Measurements from ENCODE around the gene ASPHD2. TPM values are rescaled to one million over a fixed set of nuclear protein-coding genes. Genes with fewer than 3 reads are reported as not detected.

The ASPHD2 gene
- polyA plus RNA-seq, 1 donor from 2014 or later: 18.7 TPM

GRCh38 chr22:26486394-26486793, 57.3 kb downstream of the ASPHD2 start:
- TF ChIP-seq EP300 (conservative IDR thresholded peaks at IDR 0.05; ENCODE audit: poor library complexity, severe bottlenecking) (no peak), REST (IDR thresholded peaks at IDR 0.05; ENCODE audit: borderline replicate concordance) (no peak), EZH2 (IDR thresholded peaks at IDR 0.05; ENCODE audit: borderline replicate concordance, insufficient read depth, low read length, poor library complexity, severe bottlenecking) (no peak), RAD21 (conservative IDR thresholded peaks at IDR 0.05) (no peak), TAF1 (IDR thresholded peaks at IDR 0.05; ENCODE audit: low read depth) (no peak), MXI1 (conservative IDR thresholded peaks at IDR 0.05; ENCODE audit: poor library complexity, severe bottlenecking) (no peak), SMC3 (conservative IDR thresholded peaks at IDR 0.05; ENCODE audit: poor library complexity) (no peak)
- Histone ChIP-seq H3K9me2 (ENCODE audit: insufficient read depth, low read length) (no peaks in the 10 kb centered on the region), H3K9me3 (ENCODE audit: low read length) (no peaks in the 10 kb centered on the region), H3F3A (ENCODE audit: insufficient read depth, low read length, poor library complexity, severe bottlenecking) (no peaks in the 10 kb centered on the region), H3K27me3 (ENCODE audit: insufficient read depth, low read depth, low read length) (no peaks in the 10 kb centered on the region), H3K9ac (ENCODE audit: low read length) (no peak overlapping the region), H2AFZ (ENCODE audit: low read depth, low read length) (no peak overlapping the region), H3K79me2 (replicated peaks; ENCODE audit: insufficient read depth, low read length) (peaks cover 20% of the 10 kb centered on the region), H3K4me3 (ENCODE audit: low read length) (no peak overlapping the region), H3K4me2 (ENCODE audit: low read length) (no peak overlapping the region), H4K20me1 (ENCODE audit: insufficient read depth) (no peaks in the 10 kb centered on the region), H3K27ac (ENCODE audit: low read length) (no peak overlapping the region), H3K36me3 (ENCODE audit: insufficient read depth, low read length) (no peaks in the 10 kb centered on the region)

- Histone ChIP-seq H3K4me3 (ENCODE audit: low read length) (no peak overlapping the region), H3K36me3 (ENCODE audit: insufficient read depth, low read length) (no peaks in the 10 kb centered on the region), H3K27ac (ENCODE audit: low read length) (no peak overlapping the region), H3K27me3 (ENCODE audit: insufficient read depth, low read depth, low read length) (no peaks in the 10 kb centered on the region), H3K9ac (ENCODE audit: low read length) (no peak overlapping the region), H3K9me2 (ENCODE audit: insufficient read depth, low read length) (no peaks in the 10 kb centered on the region), H3F3A (ENCODE audit: insufficient read depth, low read length, poor library complexity, severe bottlenecking) (no peaks in the 10 kb centered on the region), H2AFZ (ENCODE audit: low read depth, low read length) (no peak overlapping the region), H4K20me1 (ENCODE audit: insufficient read depth) (no peaks in the 10 kb centered on the region), H3K4me2 (ENCODE audit: low read length) (no peak overlapping the region), H3K9me3 (ENCODE audit: low read length) (no peaks in the 10 kb centered on the region), H3K79me2 (replicated peaks; ENCODE audit: insufficient read depth, low read length) (peaks cover 14% of the 10 kb centered on the region)
- no peak for TF ChIP-seq CTCF (IDR thresholded peaks at IDR 0.05; ENCODE audit: poor library complexity, severe bottlenecking)
Measured at GRCh38 chr22:26487996-26488395, 58.9 kb downstream of the ASPHD2 start.

GRCh38 chr22:26489447-26490036, 60.5 kb downstream of the ASPHD2 start:
- no peak for TF ChIP-seq RAD21 (conservative IDR thresholded peaks at IDR 0.05)
- no peak for TF ChIP-seq SMC3 (conservative IDR thresholded peaks at IDR 0.05; ENCODE audit: poor library complexity)
- TF ChIP-seq MXI1 (conservative IDR thresholded peaks at IDR 0.05; ENCODE audit: poor library complexity, severe bottlenecking): no peak
- no peak for TF ChIP-seq REST (IDR thresholded peaks at IDR 0.05; ENCODE audit: borderline replicate concordance)
- no peak for TF ChIP-seq TAF1 (IDR thresholded peaks at IDR 0.05; ENCODE audit: low read depth)
- no peak for TF ChIP-seq POLR2AphosphoS5 (IDR thresholded peaks at IDR 0.05)
- TF ChIP-seq EZH2 (IDR thresholded peaks at IDR 0.05; ENCODE audit: borderline replicate concordance, insufficient read depth, low read length, poor library complexity, severe bottlenecking): no peak
- no peak for TF ChIP-seq EP300 (conservative IDR thresholded peaks at IDR 0.05; ENCODE audit: poor library complexity, severe bottlenecking)
- H3K9me3 ChIP-seq (ENCODE audit: low read length): no peaks in the 10 kb centered on the region
- H3F3A ChIP-seq (ENCODE audit: insufficient read depth, low read length, poor library complexity, severe bottlenecking): no peaks in the 10 kb centered on the region
- no peaks in the 10 kb centered on the region for H4K20me1 ChIP-seq (ENCODE audit: insufficient read depth)
- no peaks in the 10 kb centered on the region for H3K36me3 ChIP-seq (ENCODE audit: insufficient read depth, low read length)
- no peaks in the 10 kb centered on the region for H3K27me3 ChIP-seq (ENCODE audit: insufficient read depth, low read depth, low read length)
- no peak overlapping the region for H3K9ac ChIP-seq (ENCODE audit: low read length)
- no peak overlapping the region for H3K4me2 ChIP-seq (ENCODE audit: low read length)
- no peak overlapping the region for H3K27ac ChIP-seq (ENCODE audit: low read length)
- no peaks in the 10 kb centered on the region for H3K9me2 ChIP-seq (ENCODE audit: insufficient read depth, low read length)
- no peak overlapping the region for H2AFZ ChIP-seq (ENCODE audit: low read depth, low read length)
- no peak overlapping the region for H3K4me3 ChIP-seq (ENCODE audit: low read length)
- peaks cover 4% of the 10 kb centered on the region for H3K79me2 ChIP-seq (replicated peaks; ENCODE audit: insufficient read depth, low read length)

Measured in neural cell (in vitro differentiated cells).